Activated CD4-positive, alpha-beta T cell treated with anti-CD3 and anti-CD28 coated beads, Interleukin-2, amount 50 U/mL, for 1 hour (primary cell): ENCODE measurements around the gene TCF7L2.

ENCODE experiments used
- DNase-seq: peaks from one replicate; pipeline ENCODE4 v3.0.0-alpha.2; 2020

The TCF7L2 gene

DNA sequence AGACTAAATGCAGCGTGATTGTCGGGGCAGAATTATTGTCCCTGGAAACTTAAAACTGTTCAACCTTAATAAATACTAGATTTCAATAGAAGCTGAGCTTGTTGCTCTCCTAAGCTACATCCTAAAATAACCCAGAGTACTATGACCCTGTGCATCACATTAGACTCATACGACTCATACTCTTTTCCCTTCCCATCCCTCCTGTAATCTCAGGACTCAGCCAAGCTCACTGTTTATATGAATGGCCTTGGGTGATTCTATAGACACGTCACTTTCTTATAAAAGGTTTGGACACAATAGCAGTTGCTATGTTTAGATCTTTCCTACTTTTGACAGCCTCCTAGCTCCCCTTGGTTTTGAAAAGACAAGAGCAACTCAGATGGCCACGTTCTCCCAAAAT lies 17.2 kb downstream of the TCF7L2 start:
- DNase-seq, result no peak

DNA sequence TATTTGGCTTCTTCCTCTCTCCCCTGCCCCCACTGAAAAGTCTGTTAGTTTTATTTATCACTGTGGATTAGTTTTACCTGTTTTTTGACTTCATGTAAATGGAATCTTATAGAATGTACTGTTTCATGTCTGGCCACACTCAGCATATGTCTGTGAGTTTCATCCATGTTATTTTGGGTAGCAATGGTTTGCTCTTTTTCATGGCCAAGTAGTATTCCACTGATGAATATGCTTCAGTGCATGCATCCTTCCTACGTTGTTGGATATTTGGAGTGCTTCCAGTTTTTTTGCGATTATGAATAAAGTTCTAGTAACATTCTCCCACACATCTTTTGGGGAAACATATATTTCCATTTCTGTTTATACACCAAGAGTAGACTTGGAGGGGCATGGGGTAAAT lies 19.1 kb downstream of the TCF7L2 start:
- no peak for DNase-seq

DNA sequence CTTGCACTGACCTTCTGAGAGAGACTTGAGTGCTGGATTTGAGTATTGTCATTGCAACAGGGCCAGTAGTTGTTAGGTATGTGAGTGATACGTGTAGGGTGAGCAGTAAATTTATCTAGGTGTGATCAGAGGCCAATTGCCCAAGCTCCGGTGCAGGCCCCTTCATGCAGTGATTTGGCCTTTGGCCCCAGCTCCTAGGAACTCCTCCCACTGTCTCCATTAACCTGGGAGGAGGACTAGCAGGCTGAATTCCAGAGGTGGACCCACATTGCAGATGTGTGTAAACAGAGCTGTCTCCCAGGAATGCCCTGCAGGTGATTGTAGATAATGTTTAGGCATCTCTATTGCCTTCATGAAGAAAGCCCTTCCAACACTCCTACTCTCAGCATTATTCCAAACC lies 19.5 kb downstream of the TCF7L2 start:
- DNase-seq, result no peak

DNA sequence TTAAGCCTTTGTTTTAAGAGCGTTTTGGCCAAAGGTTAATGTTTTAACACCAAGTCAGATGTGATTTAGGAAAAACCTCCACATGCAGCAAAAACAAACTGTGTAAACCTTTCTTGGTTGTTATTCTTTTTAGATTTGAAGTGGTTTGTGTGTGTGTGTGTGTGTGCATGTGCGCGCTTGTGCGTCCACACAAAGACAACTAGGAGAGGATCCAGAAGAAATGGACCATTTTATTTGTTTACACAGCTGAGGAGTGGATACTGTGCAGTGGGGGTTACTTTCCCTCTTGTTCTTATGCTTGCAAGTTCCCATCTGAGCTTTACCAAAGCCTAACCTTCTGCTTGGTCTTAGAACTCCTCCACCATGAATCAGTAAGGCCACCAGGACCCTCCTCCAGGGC lies 20.0 kb downstream of the TCF7L2 start:
- no peak for DNase-seq

DNA sequence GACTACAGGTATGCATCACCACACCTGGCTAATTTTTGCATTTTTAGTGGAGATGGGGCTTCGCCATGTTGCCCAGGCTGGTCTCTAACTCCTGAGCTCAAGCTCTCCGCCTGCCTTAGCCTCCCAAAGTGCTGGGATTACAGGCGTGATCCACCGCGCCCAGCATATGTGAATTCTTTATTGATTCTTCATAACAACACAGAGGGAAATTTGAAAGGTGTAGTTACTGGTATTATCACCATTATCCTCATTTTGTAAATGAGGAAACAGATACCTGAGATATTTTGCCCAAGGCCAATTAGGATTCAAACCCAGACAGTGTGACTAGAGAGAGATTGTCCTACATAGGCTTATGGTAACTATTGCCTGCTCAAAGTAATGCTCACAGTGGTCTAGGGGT lies 22.6 kb downstream of the TCF7L2 start:
- DNase-seq, result no peak

DNA sequence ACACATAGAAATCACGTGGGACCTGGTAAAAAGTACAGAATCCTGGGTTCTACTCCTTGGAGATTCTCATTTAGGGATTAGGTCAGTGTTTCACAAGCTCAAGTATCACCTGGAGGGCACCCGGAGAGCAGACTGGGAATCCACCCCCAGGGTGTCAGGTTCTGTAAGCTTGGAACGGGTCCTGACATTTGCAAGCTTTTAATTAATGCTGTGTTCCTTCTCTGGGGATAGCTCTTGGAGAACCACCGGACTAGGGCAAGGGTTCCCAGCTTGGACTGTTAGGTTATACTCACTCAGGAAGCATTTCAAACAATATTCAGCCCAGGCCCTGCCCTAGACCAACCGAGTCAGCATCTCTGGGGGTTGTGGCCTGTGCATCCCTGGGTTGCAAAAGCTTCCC lies 23.0 kb downstream of the TCF7L2 start:
- no peak for DNase-seq

DNA sequence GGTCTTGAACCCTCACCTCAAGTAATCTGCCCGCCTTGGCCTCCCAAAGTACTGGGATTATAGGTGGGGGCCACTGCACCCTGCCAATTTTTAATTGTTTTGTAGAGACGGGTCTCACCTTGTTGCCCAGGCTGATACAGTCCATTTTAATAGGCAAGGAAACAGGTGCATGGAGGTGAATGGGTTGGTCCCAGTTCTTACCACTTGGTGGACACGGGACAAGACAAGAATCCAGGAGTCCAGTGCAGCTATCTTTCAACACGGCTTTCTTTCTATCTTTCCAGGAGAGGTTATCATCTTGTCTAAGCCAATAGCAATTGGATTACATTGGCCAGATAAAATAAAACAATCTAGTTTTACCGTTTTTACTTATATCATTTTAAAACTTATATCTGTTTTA lies 23.8 kb downstream of the TCF7L2 start:
- DNase-seq, result no peak

DNA sequence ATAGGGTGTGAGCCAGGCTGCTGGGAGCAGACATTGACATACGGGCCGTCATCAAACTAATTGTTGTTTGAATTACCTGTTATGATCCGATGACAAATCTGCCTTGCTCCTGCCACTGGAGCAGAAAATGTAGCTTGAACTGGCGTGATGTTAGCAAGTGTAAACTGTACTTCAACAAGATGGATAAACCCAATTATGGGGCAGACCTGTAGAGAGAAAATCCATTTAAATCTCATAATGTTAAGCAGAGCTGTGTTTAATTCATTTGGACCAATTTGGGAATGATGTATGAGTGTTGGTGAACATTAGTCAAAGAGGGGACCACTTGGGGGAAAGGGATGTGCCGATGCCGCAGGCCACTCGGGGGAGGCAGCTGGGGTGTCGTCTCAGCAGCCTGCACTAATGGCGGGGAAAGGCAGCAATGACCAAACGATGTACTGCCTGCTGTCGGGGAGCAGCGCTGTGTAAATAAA lies 27.4 kb downstream of the TCF7L2 start:
- no peak for DNase-seq

DNA sequence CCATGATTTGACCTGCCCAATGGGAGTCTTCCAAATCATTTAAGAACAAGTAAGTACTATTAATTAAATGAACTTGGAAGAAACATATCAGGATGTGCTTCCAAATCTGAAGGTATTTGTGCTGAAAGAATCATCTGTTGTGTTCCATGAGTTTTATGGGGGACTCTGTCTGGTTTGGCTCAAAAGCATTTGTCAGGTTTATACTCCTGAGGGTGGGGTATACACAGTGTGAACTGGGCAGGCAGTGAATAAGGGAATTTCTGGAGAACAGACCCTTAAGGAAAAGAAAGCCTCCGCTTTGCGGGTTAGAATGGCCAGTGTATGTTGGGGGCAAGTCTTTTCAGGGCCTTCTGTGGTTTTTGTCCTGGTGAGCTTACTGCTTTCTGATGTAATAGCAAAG lies 29.9 kb downstream of the TCF7L2 start:
- no peak for DNase-seq

DNA sequence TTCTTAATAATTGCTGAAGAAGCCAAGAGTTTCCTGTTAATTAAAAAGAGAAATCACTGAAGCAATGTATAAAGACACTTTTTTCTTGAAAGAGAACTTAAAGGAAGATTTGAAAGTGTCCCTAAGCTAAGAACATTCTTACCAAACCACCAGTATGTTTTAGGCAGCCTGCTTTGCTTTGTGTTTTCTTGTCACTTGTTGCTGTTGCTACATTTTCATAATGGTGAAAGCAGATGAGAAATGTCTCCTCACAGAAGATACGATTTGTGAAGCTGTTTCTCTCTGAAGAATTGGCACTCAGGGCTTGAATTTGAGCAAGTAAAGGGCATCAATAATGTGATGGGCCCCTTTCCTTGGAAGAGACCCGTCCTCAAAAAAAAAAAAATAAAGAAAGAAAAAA lies 30.9 kb downstream of the TCF7L2 start:
- no peak for DNase-seq

DNA sequence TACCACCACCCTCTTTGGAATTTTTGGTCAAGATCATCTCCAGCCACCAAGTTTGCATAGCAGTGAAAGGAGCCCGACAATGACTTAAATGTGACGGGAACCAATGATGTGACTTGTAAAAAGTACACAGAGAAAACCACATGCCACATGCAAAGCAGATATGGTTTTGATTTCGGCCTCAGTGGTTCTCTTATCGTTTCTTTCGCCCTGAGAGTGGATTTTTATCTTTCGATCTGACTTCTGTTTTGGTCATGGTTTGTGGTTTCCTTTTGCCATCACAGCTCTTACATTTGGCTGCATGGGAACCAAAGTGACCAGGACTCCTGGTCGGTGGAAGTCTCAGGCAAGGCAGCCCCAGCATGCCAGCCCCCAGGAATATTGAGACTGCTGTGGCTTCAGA lies 31.5 kb downstream of the TCF7L2 start:
- no peak for DNase-seq

DNA sequence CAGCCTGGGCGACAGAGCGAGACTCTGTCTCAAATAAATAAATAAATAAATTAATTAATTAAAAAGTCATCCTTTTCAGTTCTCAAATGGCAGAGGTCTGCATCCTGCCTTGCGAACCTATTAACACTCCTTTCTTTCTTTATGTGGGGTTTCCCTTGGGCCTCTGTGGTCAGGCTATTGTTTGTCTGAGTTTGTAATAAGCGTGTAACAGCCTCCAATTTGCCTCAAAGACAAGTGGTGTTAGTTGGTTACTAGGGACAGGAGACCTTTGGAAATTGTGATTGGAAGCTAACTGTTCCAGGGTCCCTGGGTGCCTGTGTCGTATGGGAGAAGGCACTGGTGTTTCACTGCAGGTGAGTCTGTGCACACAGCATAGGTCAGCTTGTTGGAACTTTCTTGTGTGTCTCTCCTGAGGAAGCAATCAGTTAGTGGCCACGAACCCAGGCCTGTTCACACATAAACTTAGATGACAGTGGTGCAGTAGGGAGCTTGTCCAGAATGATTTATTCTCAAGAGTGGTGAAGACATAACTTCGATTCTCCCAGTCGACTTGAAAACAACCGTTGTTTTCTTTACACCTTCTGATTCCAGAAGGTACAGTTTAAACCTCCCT lies 33.5 kb downstream of the TCF7L2 start:
- no peak for DNase-seq

DNA sequence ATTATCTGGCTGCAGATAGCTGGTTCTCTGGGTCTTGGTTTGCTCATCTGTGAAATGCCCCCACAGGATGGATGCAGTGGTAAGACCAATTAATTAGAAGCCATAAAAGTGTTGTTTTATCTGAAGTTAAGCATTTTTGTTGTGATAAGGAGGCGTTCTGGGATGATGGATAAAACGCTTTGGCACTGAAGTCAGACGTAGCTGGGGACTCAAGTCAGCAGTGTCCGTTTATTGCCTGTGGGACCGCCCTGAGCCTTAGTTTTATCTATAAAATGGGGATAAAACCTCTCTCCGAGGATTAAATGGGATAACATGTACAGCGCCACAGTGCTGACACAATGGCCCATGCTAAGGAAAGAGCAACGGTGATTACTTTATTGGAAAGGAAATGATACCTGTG lies 34.7 kb downstream of the TCF7L2 start:
- DNase-seq, result no peak

DNA sequence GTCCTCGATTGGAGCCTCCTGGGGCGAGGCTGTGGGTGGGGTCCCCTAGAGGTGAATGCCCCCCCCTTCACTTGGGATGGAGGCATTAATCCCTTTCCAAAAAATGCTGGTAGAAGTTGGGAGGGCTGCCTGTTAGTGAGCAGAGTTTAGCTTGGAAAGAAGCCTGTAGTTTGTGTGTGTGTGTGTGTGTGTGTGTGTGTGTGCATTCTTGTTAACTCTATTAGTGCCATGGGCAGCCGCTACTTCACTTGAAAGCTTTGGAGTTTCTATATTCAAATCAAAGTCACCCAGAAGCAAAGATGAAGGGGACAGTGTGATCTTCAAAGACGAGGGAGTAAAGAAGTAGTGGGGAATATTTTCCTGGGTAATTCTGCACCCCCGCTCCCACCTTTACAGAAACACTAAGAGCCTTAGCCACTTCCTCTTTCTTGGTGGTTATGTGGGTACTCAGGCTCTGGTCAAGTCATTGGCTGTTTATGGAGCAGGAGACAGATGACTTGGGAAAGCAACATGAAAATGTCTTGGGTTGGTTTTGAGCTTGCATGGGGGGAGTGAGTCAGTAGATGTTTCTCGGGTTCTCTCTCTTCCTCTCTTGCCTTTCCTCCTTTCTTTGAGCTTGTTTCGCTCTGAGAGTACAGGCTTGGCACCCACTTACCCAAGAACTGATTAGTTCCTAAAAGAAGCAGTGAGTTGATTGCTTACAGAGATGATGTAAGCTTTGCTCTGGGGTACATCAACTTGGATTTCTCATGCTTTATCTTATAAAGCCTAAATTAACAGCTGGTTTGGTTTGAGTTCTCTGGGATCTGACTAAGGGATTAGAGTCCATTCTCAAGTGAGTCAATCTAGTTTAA lies 35.9 kb downstream of the TCF7L2 start:
- DNase-seq, result no peak

DNA sequence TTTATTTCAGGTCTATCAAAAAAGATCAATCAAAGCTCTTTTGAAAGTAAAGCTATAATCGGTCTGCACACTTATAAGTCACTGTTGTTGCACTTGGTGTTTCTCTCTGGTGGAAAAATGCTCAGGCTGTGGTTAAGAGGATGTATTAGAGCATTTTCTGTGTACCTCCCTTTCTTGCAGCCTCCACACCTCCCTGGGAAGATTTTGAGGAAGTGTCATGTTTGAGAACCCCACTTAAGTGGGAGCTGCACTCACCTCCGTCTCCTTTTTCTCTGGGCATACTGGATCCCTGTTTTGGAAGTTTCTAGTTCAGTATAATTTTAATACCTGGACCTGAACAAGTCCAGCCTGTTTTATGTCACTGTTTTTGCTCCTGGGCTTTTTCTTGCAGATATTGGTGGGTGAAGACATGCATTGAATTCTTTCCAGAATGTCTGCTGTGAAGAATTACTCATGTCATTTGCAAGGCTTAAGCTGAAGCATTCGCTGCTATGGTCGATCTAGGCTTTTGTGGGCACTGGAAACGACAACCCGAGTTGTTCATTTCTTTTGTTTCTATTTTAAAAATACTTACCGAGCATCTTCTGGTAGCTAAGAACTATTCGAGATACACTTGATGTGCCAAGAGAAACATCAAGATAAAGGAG lies 36.6 kb downstream of the TCF7L2 start:
- DNase-seq, result no peak

DNA sequence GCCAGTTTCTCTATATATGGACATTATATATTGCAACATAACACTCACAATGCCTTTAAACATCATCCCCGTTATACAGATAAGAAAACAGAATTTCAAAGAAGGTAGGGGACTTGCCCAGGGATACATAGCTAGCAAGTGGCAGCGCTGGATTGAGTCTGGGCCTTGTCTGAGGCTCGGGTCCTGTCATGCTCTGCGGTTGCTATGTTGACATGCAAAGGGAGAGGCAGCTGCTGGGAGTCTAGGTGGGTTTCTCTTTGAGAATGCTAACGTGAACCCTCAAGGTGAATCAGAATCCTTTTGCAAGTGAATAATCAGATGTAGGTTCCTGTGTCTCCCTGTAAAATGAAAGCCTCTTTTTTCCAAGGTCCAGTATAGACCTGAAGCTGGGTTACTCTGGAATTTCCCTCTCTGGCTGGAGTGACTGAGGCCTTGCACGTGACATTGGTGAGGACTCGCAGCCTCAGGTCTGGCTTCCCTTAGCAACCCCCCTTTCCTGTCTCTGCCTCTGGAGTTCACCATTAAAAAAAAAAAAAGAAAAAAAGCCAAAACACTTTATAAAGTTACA lies 38.9 kb downstream of the TCF7L2 start:
- DNase-seq, result no peak

DNA sequence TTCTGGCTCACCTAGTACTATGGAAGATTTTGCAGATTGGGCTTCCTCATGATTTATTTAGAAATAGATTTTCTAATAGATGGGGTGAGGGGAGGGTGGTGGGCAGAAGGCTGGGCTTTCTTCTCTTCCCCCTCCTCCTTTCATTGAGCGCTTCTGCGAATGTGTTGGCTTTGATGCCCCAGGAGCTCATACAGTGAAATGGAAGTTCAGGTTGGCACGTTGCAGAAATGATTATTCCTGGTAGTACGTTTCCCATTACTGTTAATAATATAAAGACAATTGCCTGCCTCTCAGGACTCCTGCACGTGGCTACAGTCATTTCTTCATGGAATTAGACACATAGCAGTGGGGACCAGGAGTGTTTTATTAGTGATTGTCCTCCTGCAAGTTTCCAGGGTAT lies 39.8 kb downstream of the TCF7L2 start:
- DNase-seq, result no peak

DNA sequence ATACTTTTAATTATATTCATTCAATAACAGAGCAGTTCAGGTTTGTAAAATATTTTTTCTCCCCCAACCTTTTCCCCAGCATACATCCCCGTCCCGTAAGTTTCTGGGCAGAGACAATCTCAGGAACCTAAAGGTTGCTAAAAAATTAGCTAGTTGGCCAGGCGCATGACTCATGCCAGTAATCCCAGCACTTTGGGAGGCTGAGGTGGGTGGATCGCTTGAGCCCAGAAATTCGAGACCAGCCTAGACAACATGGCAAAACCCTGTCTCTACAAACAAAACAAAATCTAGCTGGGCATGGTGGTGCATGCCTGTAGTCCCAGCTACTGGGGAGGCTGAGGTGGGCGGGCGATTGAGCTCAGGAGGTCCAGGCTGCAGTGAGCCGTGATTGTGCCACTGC lies 40.2 kb downstream of the TCF7L2 start:
- DNase-seq, result no peak

DNA sequence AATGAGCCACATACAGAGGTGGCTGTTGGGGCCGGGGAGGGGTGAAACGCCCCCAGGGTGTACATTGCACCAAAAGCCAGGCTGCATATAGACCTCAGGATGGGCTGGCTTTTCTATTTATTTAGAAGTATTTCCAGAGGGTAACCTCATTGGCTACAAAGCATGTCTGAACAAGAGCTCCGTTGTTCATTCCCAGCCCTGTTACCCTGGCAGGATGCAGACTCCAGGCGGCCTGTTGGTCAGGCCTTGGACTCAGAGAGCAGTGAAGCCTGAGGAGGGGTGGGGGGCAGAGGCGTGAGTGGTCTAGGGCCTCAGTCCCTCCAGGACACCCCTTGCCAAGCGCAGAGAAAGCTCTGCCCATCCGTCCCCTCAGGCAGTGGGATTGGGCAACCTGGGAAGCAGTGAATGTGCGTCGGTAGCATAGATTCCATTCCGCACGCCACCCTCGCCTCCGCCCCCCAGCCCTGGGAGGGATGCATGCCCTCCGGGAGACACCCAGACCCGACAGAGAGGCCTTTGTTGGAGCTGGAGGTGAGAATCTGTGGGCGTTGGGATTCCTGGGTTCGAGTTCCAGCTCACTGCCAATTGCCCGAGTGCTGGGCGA lies 41.9 kb downstream of the TCF7L2 start:
- DNase-seq, result no peak

DNA sequence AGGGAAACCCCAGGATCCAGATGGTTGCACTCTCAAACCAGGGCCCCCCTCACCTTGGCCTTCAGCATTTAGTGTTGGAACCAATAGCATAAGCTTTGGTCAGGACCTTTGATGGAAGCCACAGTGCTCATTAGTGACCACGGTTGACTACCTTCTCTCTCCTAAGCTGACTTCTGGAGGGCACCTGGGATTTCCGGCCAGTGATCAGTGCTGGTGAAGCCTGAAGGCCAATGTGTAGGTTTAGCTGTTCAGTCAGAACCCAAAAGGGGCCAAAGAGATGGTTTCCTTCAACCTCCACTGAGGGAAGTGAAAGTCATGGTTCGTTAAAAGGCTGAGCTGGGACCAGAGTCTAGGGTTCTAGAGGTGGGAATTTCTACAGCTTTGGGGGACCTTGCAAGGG lies 46.4 kb downstream of the TCF7L2 start:
- DNase-seq, result no peak

DNA sequence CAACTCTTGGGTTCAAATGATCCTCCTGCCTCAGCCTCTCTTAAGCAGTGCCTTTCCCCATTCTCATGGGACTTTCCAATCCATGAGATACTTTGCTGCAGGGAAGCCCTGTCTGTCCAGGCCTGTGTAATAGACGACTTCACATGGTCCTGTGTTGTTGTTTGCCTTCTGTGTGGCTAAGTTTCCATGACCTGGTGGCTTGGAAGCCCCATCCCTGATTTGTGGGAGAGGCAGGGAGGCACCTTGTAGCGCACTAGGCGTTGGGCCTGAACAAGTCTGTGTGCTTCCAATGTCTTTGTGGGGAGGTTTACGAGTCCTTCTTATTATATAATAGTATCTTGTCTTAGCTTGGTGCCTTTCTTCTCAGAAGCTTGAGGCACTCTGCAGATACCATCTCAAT lies 49.1 kb downstream of the TCF7L2 start:
- DNase-seq, result no peak

DNA sequence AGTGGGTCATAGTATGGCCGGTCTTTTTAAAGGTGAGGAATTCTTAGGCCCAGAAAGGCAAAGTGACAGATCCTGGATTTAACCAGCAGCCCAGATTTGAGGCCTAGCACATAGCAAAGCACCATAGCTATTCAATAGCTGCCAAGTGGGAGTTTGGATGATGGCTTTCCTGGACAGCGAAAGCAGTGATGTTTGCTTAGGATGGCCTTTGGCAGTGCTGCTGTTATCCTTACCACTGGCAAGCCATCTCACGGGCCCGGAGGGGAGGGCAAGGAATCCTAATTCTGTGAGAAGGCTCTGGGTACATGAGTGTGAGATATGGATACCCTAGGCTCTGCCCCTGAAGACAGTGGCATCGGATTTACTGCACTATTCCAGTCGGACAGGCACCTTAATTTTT lies 50.4 kb downstream of the TCF7L2 start:
- DNase-seq, result no peak

DNA sequence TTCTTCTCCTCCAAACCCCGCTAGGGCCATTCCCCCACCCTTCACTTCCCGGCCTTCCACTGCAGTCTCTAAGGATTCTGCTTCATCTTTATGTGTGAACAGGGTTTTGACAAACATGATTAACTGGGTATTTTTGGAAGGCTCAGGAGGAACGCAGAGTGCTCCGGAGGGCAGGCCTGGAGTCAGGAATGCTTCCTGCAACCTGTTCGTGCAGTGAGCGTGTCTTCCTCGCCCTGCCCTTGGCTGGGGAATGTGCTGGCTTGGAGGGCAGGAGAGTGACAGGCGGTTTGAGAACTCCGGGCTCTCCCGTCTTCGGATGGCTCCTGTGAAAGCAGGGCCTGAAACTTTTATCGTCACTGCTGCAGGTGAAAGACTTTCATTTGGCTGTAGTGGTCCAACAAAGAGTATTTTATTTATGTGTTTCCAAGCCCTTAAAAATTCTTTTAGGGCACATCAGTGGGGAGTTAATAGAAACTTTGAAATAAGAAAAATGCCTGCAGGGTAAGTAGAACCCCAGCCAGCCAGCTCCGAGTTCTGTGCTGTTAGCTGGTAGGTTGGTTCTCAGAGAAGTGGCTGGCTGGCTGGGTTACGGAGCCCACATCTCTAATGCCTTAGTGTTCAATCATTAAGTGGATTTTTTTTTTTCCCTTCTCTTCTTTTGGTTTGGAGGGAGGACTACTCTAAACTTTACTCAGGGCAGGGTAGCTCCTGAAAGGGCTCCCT lies 51.0 kb downstream of the TCF7L2 start:
- no peak for DNase-seq
